Stimulated activated CD4-positive, alpha-beta T cell treated with anti-CD3 and anti-CD28 coated beads, Interleukin-15, amount 100 ng/mL, for 24 hours (primary cell): Measurements from ENCODE around the gene ARHGAP11B.
"Not testable (repeated sequence)": the region's sequence is repeated elsewhere in the genome, so short reads cannot be mapped to it uniquely, and the experiment has no call there.

ENCODE experiments used
- DNase-seq: peaks from one replicate; pipeline ENCODE4 v3.0.0-alpha.2; 2020

ARHGAP11B gene

GRCh38 chr15:30625436-30626193 is at the start of gene ARHGAP11B:
ARHGAP11B (plus strand) TSS chr15:30626128.
- peak; percentile 97 for DNase-seq

GRCh38 chr15:30579394-30579970 is 46.4 kb upstream of the ARHGAP11B start:
- not testable (repeated sequence) for DNase-seq

GRCh38 chr15:30580716-30581115 is 45.2 kb upstream of the ARHGAP11B start:
- DNase-seq, result not testable (repeated sequence)

GRCh38 chr15:30598953-30599352 is 27.0 kb upstream of the ARHGAP11B start:
- DNase-seq, result not testable (repeated sequence)

GRCh38 chr15:30603796-30604195 is 22.1 kb upstream of the ARHGAP11B start, which contains the start of gene GOLGA8H:
GOLGA8H (plus strand) TSS chr15:30604028; CDS start chr15:30604126, 98 bp downstream.
- DNase-seq, result not testable (repeated sequence)

GRCh38 chr15:30612271-30612670 is 13.7 kb upstream of the ARHGAP11B start:
- not testable (repeated sequence) for DNase-seq

- not testable (repeated sequence) for DNase-seq
Measured at GRCh38 chr15:30621342-30621741, 4.6 kb upstream of the ARHGAP11B start.

- DNase-seq, result peak; percentile 8
Measured at GRCh38 chr15:30626194-30626565, 252 bp downstream of the ARHGAP11B start.

GRCh38 chr15:30626632-30627031 is 704 bp downstream of the ARHGAP11B start:
- DNase-seq, result peak; percentile 6

GRCh38 chr15:30650012-30650929 is 24.3 kb downstream of the ARHGAP11B start:
- no peak for DNase-seq

- not testable (repeated sequence) for DNase-seq
Measured at GRCh38 chr15:30661154-30661553, 35.2 kb downstream of the ARHGAP11B start.

GRCh38 chr15:30669621-30670020 is 43.7 kb downstream of the ARHGAP11B start:
- not testable (repeated sequence) for DNase-seq

GRCh38 chr15:30670056-30670455 is 44.1 kb downstream of the ARHGAP11B start:
- no peak for DNase-seq

GRCh38 chr15:30671309-30671708 is 45.4 kb downstream of the ARHGAP11B start:
- DNase-seq, result no peak

- DNase-seq, result no peak
Measured at GRCh38 chr15:30675126-30675525, 49.2 kb downstream of the ARHGAP11B start.

- DNase-seq, result not testable (repeated sequence)
Measured at GRCh38 chr15:30675891-30676290, 50.0 kb downstream of the ARHGAP11B start.

- DNase-seq, result not testable (repeated sequence)
Measured at GRCh38 chr15:30680997-30681396, 55.1 kb downstream of the ARHGAP11B start.

- not testable (repeated sequence) for DNase-seq
Measured at GRCh38 chr15:30685709-30686285, 59.9 kb downstream of the ARHGAP11B start.

GRCh38 chr15:30686651-30687050 is 60.7 kb downstream of the ARHGAP11B start:
- not testable (repeated sequence) for DNase-seq
